Ecto neural progenitor cell (in vitro differentiated cells): ENCODE data around the gene PARP11.

Experiments
- DNase-seq: peaks from one replicate; pipeline ENCODE4 v3.0.0-alpha.2; 2018; ENCODE audit warnings: low spot score

Gene PARP11

DNA sequence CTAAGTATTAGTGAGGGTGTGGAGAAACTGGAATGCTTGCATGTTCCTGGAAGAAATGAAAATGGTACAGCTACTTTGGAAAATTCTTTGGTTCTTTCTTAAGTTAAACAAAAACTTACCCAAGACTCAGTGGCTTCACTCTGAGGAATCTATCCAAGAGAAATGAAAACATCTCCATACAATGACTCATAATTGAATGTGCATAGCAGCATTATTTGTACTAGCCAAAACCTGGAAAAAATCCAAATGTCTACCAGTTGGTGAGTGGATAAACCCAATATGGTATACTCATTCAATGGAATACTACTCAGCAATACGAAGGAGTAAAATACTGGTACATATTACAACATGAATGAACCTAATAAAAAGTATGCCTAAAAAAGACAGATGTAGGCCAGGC is 102.3 kb downstream of the PARP11 start:
- DNase-seq = no peak

- DNase-seq = no peak
These were observed 104.2 kb downstream of the PARP11 start for GRCh38 chr12:3768911-3769447.

GRCh38 chr12:3761116-3761735 is 112.0 kb downstream of the PARP11 start:
- DNase-seq = no peak

- no peak for DNase-seq
These were observed 113.3 kb downstream of the PARP11 start for GRCh38 chr12:3759878-3760277.
